ENCODE results near the gene GXYLT1. TPM values are rescaled to one million over a fixed set of nuclear protein-coding genes. Genes with fewer than 3 reads are reported as not detected.

GXYLT1 gene
- total RNA-seq, 4 donors from 2014 or later, result 3.6 to 17.5 (median 8.7) TPM

DNA sequence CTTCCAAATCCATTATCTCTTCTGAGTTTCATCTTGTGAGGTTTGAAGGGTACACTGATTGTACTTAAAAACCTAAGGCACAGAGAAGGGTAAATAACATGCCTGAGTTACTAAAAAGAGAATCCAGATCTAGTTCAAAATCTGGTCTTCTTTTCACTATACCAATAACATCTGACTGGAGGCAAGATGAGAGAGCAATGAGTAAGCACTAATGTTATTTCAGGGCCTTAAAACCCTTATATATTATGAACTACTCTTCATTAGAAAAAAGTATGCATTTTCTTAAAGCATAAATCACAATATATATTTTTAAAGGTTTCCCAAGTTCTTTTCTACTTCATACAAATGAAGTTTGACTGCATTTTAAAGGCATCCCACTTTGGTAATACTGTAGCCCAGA is 60.2 kb downstream of the GXYLT1 start:
- Histone ChIP-seq H3K27ac (no peak overlapping the region), H3K27me3 (no peaks in the 10 kb centered on the region), H3K9me3 (no peaks in the 10 kb centered on the region), H3K4me3 (no peak overlapping the region), H3K36me3 (no peaks in the 10 kb centered on the region), H3K4me1 (no peaks in the 10 kb centered on the region)
- no peak for TF ChIP-seq POLR2A (IDR thresholded peaks at IDR 0.05)
- intact Hi-C loops (cut with DNase I; ENCODE audit: low total_unique reads), result no loop called here
- in situ Hi-C loops (cut with MboI; ENCODE audit: low pct_ligation_motif_present in 1 of 4, low pct_unique_long_range_greater_than_20kb in 1 of 4, low sequenced_read_pairs in 3 of 4), result no loop called here
- no peak for DNase-seq

GRCh38 chr12:42076976-42077375 is 67.7 kb downstream of the GXYLT1 start:
- no peaks in the 10 kb centered on the region for H3K9me3 ChIP-seq
- in situ Hi-C loops (cut with MboI; ENCODE audit: low pct_ligation_motif_present in 1 of 4, low pct_unique_long_range_greater_than_20kb in 1 of 4, low sequenced_read_pairs in 3 of 4), result no loop called here
- H3K27ac ChIP-seq, result no peak overlapping the region
- 96 to 100% methylated on average over 1 to 3 of the region's 3 CpGs for WGBS, 2 donors (ENCODE audit: low coverage in 1 of 2)
- no peak overlapping the region for H3K4me3 ChIP-seq
- no peak for DNase-seq
- TF ChIP-seq CTCF (IDR thresholded peaks at IDR 0.05), result no peak
- TF ChIP-seq POLR2A (IDR thresholded peaks at IDR 0.05), result no peak
- no peak for TF ChIP-seq POLR2AphosphoS5 (IDR thresholded peaks at IDR 0.05)
- no peak for TF ChIP-seq EP300 (IDR thresholded peaks at IDR 0.05; ENCODE audit: low read depth)
- intact Hi-C loops (cut with DNase I; ENCODE audit: low total_unique reads), result no loop called here
- H3K27me3 ChIP-seq, result no peaks in the 10 kb centered on the region
- no peaks in the 10 kb centered on the region for H3K4me1 ChIP-seq
- H3K36me3 ChIP-seq, result no peaks in the 10 kb centered on the region

DNA sequence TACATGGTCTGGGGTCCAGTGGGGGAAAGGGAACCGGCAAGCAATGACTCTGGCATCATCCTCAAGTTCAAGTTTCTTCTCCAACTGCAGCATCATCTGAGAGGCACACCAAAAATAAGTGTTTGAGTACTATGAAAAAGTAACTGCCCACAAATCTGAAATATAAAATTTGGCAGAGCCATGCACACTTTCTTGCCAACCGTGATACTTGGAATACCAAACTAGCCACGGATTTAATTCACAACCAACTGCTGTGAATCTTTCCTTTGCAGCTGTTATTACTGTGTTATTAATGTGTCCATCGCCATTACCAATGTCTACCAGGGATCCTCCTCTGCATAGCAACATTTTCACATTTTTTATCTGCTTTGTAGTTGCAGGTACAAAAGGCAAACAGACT is 74.6 kb downstream of the GXYLT1 start:
- no peak overlapping the region for H3K4me3 ChIP-seq
- no peaks in the 10 kb centered on the region for H3K9me3 ChIP-seq
- H3K4me1 ChIP-seq, result no peaks in the 10 kb centered on the region
- TF ChIP-seq CTCF (IDR thresholded peaks at IDR 0.05) (no peak), POLR2A (IDR thresholded peaks at IDR 0.05) (no peak), POLR2AphosphoS5 (IDR thresholded peaks at IDR 0.05) (no peak), EP300 (IDR thresholded peaks at IDR 0.05; ENCODE audit: low read depth) (no peak)
- 68 to 73% methylated on average over 3 to 4 of the region's 4 CpGs for WGBS, 2 donors (ENCODE audit: low coverage in 1 of 2)
- H3K27me3 ChIP-seq, result no peaks in the 10 kb centered on the region
- H3K27ac ChIP-seq, result no peak overlapping the region
- intact Hi-C loops (cut with DNase I; ENCODE audit: low total_unique reads) (no loop called here), in situ Hi-C loops (cut with MboI; ENCODE audit: low pct_ligation_motif_present in 1 of 4, low pct_unique_long_range_greater_than_20kb in 1 of 4, low sequenced_read_pairs in 3 of 4) (no loop called here)
- no peaks in the 10 kb centered on the region for H3K36me3 ChIP-seq
- DNase-seq, result no peak

DNA sequence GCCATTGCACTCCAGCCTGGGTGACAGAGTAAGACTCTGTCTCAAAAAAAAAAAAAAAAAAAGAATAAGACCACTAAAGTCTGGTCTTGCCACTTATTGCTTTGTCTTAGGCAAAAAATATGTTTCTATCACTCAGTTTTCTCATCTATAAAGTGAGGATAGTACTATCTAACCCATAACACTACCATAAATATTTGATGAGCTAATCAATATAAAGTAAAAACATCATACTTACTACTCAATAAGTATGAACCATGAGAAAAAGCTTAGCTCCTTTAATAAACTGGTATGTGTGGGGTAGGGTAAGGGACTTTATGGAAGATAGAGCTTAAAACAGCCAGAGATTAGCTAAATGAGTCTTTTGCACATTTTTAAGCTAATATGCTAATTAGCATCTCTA is 85.5 kb downstream of the GXYLT1 start:
- no peak overlapping the region for H3K4me3 ChIP-seq
- H3K36me3 ChIP-seq, result no peaks in the 10 kb centered on the region
- TF ChIP-seq CTCF (IDR thresholded peaks at IDR 0.05) (no peak), POLR2AphosphoS5 (IDR thresholded peaks at IDR 0.05) (no peak), EP300 (IDR thresholded peaks at IDR 0.05; ENCODE audit: low read depth) (no peak)
- in situ Hi-C loops (cut with MboI; ENCODE audit: low pct_ligation_motif_present in 1 of 4, low pct_unique_long_range_greater_than_20kb in 1 of 4, low sequenced_read_pairs in 3 of 4), result no loop called here
- no peaks in the 10 kb centered on the region for H3K27me3 ChIP-seq
- H3K9me3 ChIP-seq, result no peaks in the 10 kb centered on the region
- no peaks in the 10 kb centered on the region for H3K4me1 ChIP-seq
- no peak for DNase-seq
- H3K27ac ChIP-seq, result no peak overlapping the region
- intact Hi-C loops (cut with DNase I; ENCODE audit: low total_unique reads), result no loop called here

DNA sequence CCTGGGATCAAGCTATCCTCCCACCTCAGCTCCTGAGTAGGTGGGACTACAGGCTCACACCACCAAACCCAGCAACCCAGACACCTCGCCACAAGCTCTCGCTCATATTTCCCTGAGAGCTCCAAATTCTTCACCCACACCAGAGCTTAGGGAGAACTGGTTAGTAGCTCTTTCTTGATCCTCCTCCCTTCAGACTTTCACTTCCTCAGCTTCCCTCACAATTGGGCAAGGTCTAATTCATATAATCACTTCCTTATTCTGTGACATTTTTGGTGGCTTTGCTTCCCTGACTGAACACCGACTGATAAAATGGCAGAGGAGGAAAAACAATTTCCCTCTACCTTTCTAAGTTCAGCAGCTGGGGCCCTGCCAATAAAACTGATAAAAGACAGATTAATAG is 88.5 kb downstream of the GXYLT1 start:
- no peaks in the 10 kb centered on the region for H3K27me3 ChIP-seq
- in situ Hi-C loops (cut with MboI; ENCODE audit: low pct_ligation_motif_present in 1 of 4, low pct_unique_long_range_greater_than_20kb in 1 of 4, low sequenced_read_pairs in 3 of 4) (no loop called here), intact Hi-C loops (cut with DNase I; ENCODE audit: low total_unique reads) (no loop called here)
- 54 to 70% methylated on average over 1 to 3 of the region's 3 CpGs for WGBS, 2 donors (ENCODE audit: low coverage in 1 of 2)
- DNase-seq, result no peak
- no peaks in the 10 kb centered on the region for H3K36me3 ChIP-seq
- no peak overlapping the region for H3K4me3 ChIP-seq
- H3K27ac ChIP-seq, result no peak overlapping the region
- H3K4me1 ChIP-seq, result no peaks in the 10 kb centered on the region
- TF ChIP-seq CTCF (IDR thresholded peaks at IDR 0.05), result no peak
- no peak for TF ChIP-seq POLR2AphosphoS5 (IDR thresholded peaks at IDR 0.05)
- TF ChIP-seq POLR2A (IDR thresholded peaks at IDR 0.05), result no peak
- TF ChIP-seq EP300 (IDR thresholded peaks at IDR 0.05; ENCODE audit: low read depth), result no peak
- no peaks in the 10 kb centered on the region for H3K9me3 ChIP-seq
